B cell (primary cell): Measurements from ENCODE around the gene CCM2.

Source experiments
- EZH2 ChIP-seq: IDR thresholded peaks from 2 replicates; pipeline ENCODE4 v1.6.1; 2012; ENCODE audit warnings: borderline replicate concordance, low read depth, mild to moderate bottlenecking, moderate library complexity, low read length; ENCODE audit not compliant: insufficient read depth, poor library complexity, severe bottlenecking
- TF ChIP-seq, protein P1 (sequence below): fragments of 200-600 bp; IDR thresholded peaks from one replicate; pipeline ENCODE4 v1.8.0; 2022; ENCODE audit warnings: antibody characterized with exemption, mild to moderate bottlenecking

DNA sequence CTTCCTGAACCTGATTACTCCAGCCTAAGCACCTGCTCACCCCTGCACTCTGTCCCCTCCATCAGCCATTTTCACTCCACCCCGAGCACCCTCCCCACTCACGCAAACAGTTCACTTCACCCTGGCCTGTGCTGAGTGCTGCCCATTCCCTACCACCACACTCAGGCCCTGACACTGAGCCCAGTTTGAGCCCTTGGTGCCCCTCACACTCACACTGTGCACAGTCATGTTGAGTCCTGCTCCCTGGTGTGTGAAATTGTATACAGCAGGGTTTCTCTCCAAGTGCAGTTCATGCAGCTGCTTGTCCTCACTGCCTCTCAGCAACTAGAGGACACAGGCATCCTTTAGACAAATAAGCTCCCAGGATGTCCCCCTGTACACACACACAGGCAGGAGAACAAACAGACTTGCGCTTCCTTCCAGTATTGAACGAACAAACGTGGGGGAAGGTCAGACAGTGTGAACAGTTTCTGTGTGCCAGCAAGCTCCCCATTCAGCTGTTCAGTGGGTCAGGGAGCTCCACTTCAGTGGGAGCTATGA, 28.0 kb upstream of the CCM2 start:
- TF ChIP-seq, protein P1, sequence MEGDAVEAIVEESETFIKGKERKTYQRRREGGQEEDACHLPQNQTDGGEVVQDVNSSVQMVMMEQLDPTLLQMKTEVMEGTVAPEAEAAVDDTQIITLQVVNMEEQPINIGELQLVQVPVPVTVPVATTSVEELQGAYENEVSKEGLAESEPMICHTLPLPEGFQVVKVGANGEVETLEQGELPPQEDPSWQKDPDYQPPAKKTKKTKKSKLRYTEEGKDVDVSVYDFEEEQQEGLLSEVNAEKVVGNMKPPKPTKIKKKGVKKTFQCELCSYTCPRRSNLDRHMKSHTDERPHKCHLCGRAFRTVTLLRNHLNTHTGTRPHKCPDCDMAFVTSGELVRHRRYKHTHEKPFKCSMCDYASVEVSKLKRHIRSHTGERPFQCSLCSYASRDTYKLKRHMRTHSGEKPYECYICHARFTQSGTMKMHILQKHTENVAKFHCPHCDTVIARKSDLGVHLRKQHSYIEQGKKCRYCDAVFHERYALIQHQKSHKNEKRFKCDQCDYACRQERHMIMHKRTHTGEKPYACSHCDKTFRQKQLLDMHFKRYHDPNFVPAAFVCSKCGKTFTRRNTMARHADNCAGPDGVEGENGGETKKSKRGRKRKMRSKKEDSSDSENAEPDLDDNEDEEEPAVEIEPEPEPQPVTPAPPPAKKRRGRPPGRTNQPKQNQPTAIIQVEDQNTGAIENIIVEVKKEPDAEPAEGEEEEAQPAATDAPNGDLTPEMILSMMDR: no peak
- no peak for TF ChIP-seq EZH2
